Measurements from ENCODE around the gene GRIK1.

Gene GRIK1

DNA sequence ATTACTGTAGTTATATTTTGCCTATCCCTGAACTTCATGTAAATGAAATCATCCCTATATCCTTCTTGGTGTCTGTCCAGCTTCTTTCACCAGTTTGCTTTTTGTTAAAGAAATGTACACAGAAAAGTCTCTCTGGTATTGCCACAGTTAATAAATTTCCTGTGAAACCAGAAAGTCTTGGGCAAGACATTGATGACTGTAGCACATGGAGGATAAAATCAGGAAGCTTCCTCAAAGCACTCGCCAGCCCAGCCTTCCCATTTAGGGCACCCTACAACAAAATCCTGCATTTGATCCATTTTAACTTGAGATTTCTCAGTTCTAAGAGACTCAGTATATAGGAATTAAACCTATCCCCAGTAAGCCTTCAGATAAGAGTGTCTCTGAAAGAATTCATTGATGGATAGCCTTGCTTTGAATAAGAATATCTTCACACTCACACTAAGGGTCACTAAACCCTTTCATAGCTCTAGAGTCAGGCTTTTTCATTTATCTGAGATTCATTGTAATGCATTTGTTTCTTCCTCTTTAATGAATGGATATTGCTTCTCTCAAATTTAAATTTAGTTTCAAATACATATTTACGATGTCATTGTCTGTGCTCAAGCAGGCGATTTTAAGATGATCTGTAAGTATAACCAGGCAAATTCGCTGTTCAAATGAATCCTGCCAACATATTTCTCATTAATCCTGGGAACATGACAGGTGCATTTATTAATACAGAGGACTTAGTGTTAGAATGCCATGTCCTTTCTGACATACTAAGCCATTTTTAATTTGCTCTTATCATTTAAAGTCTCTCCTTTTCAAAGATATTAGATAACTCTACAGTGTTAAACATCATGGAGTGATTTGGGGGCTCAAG is 153.1 kb downstream of the GRIK1 start:
- DNase-seq (ENCODE audit: low read depth) = no peak

DNA sequence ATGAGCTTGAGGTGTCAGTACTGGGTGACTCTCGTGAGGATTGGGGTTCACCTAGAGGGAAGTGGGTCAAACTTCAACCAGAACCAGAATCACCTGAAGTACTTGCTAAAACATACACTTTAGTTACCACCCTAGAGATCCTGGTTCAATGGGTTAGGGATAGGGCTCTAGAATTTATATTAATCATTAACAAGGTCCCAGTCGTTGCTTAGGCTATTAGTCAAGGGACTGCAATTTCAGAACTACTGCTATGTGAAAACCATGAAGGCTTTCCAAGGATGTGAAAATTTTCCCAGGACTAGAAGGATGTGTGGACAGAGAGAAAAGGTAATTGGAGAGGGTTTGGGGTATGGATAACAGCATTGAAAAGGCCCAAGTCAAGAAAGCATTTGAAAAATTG is 162.6 kb downstream of the GRIK1 start:
- DNase-seq (ENCODE audit: low read depth) = no peak

DNA sequence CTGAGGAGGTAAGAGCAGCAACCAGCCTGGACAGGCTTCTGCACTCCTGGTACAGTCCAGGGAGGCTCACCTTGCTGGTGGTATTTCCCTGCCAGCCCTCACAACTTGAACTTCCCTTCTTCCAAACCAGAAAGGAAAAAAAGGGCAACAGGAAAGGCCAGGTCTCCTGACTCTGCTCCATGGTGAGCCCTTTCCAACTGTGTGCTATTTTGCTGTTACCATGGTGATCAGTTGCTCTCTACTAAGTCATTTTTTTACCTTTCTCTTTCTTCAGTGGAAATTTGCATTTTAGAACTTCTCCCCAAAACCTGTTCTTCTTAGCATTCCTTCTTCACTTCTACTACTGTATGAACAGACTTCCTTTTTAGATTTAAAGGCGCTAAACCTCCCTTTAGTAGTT is 164.3 kb downstream of the GRIK1 start:
- no peak for DNase-seq (ENCODE audit: low read depth)

DNA sequence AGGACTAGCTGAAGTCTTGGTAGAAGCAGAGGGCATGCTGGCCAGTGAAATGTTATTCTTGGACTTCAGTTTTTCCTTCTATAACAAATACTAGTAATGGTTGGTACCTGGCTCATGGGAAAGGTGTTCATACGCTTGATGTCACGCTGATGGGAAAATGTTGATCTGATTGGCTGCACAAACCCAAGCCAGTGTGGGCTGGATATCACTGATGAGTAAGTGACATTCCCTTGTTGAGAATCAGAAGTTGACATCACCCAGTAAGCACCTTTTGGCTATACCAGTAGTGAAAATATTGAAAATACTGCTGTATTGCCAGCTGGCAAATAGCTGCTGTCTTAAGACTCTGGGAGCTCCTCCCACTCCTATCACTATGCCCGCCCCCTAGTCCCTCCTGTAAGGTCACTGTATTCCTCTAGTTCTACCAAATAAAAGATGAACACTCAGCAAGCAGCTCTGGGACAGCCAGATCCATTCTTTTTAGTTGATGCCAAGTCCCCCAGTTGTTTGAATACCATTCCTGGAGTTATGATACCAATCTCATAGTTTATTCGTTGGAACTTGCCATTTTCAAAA is 168.2 kb downstream of the GRIK1 start:
- no peak for DNase-seq (ENCODE audit: low read depth)

DNA sequence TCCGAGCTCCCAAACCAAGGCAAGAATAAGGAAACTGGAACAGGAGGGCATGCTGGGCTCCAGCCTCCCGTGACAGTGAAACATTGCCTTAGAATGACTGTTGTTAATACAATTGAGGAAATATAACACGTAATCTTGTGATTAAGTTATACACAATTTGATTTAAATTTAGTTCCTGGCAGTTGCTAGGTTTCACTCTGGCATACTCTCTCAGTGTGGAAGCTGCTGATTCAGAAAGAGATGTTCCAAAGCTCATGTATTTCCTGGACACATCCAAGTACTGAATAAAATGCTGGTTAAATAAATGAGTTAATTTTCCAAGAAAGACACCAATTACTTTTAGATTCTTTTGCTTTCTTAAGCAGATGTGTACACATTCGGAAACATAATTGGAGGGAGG is 176.1 kb downstream of the GRIK1 start:
- no peak for DNase-seq (ENCODE audit: low read depth)

DNA sequence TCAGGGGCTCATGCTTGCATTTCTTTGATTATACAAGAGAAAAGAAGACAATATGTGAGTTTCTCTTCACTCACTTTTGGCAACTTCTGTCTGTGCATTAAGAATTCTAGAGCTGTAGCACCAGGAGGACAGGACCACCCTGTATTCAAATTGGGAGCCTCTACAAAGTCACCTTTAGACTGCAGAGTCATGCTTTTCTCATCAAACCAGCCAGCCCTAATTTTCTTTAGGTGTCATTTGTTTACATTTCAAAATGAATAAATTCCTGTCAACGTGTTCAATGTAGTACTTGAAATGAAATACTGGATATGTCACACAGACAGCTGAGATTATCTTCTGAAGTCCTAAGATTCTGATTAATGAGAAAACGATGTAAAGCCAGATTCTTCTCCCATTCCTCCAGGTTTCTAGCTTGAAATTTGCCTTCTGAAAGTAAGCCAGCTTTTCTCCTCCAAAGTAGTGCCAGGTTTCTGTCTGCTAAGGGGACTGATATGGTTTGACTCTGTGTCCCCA is 177.2 kb downstream of the GRIK1 start:
- no peak for DNase-seq (ENCODE audit: low read depth)

DNA sequence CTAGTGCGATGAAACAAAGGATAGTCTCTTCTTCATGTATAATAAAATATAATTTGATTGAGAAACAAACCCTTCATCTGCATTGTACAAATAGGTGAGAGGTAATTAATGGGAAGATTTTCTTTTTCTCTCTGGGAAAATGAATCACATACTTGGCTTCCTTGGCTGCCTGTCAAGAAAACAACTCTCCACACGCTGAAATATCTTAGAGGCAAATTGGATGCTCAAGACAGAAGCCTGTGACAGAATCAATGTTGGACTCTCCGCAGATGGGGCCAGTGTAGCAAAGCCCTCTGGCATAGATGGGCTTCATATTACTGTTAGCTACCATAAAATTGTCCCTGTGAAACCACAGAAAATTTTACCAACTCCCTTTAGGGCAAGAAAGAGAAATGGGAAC is 186.6 kb downstream of the GRIK1 start:
- no peak for DNase-seq (ENCODE audit: low read depth)

DNA sequence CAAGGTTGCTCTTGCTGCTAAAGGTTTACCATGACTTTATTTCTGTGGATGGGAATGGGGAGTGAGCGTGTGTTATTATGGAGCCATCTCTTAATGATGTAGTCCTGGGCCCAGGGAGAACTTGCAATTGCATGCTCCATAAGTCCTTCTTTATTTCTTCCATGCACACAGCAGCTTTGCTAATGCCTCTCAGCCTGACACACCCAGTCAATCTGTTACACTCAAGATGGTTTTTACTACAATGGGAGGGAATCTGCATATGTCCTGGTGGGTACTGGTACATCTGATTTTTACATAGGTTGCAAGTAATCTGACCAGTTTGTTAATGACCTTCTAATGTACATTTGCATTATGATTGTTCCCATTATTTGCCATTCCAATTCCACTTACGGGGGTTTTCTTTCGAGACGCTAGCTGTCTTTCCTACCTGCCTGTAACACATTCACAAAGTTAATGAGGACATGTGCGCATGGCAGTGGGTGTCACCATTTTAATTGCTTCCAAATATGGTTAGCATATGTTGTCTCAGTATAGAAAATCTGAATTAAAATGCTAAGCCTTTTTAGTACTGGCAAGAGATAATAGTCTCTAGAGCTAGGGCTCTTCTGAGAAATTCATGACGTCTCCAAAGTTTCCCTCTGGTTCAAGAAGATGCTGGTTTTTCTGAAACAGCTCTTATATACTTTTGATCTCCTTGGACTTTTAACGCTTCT is 188.2 kb downstream of the GRIK1 start:
- no peak for DNase-seq (ENCODE audit: low read depth)

- no peak for DNase-seq (ENCODE audit: low read depth)
These were observed 189.8 kb downstream of the GRIK1 start for GRCh38 chr21:29749957-29750356.

- DNase-seq (ENCODE audit: low read depth) = no peak
These were observed 190.6 kb downstream of the GRIK1 start for GRCh38 chr21:29749223-29749622.

DNA sequence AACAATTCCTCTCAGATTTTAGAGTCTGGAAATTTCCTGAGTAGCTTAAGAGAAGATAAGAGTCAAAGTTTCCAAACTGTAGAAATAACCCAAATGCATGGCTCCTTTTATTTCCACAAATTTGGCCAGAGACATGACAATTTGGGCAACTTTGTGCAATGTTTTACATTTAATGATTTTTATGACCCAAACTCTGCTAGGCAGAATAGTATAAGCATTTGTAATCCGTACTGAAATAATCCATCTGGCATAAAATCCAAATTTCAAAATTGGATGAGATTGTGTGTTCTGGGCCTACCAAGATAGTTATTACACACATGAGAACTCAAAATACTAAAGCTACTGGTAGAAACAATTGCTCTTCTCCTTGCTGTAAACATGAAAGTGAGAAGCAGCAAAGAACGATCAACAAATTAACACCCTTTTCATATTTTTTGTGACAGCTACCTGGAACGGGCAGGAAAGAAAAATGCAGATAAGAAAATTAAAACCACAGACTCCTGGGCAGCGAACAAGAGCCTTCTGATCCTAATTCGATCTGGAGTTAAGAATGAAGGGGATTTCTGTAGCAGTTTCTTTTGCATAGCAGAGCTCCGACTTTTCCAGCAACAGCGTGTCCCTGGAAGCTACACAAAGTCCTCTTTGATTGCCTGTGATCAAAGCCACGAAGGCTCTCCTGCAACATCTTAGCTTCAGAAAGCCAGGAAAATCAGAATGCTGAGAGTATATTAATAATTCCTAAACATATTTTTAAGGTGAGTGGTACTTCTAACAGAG is 191.2 kb downstream of the GRIK1 start:
- DNase-seq (ENCODE audit: low read depth) = no peak

DNA sequence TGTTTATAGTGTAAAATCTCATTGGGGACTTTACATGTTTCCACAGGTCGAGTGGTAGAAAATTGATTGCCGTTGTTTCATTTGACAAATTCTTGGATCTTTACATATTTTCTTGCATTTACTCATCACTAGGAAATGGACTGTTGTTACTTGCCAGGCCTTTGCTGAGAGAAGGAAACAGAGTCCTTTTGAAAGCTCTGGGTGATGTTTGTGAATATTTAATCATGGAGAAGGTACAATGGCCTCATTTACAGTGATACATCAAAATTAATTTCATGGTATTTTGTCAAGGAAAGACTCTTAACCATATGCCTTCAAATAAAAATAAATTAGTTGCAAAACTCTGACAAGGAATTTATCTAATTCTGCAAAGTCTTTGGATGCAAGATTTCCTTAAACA is 198.0 kb downstream of the GRIK1 start:
- no peak for DNase-seq (ENCODE audit: low read depth)

- no peak for DNase-seq (ENCODE audit: low read depth)
These were observed 200.6 kb downstream of the GRIK1 start for GRCh38 chr21:29739176-29739575.

DNA sequence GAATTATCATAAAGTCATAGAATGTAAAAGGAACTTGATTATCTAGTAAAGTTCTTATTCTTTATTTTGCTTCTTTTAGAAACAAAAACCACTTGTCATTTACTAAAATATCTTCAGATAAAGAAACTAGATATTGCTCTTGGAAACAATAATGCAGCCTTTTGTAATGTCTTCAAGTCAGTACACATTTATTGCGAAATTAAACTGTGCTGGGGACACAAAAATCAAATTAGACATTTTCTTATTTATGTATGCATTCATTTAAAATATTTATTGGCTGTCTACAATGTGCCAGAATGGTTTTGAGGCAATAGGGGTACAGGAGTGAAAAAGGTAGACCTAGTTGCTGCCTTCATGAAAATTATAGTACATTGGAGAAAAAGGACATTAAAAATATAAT is 201.1 kb downstream of the GRIK1 start:
- no peak for DNase-seq (ENCODE audit: low read depth)

- DNase-seq (ENCODE audit: low read depth) = no peak
These were observed 202.6 kb downstream of the GRIK1 start for GRCh38 chr21:29737186-29737585.

DNA sequence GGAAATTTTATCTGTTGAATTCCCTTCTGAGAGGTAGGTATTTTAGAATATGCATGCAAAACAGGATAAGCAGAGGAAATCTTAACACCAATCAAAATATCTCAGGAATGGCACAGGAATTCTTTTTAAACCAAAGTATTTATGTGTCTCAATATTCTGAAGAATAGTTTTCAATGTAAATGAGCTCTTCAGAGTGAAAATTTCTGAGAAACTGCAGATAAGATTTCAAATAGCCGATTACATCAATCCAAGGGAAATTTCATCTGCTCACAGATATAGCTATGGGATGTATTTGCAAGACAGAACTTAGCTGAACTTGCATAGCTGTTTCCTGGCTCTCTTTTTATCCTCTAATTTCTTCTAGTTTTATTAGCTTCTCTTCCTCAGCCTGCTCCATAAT is 209.5 kb downstream of the GRIK1 start:
- DNase-seq (ENCODE audit: low read depth) = no peak

DNA sequence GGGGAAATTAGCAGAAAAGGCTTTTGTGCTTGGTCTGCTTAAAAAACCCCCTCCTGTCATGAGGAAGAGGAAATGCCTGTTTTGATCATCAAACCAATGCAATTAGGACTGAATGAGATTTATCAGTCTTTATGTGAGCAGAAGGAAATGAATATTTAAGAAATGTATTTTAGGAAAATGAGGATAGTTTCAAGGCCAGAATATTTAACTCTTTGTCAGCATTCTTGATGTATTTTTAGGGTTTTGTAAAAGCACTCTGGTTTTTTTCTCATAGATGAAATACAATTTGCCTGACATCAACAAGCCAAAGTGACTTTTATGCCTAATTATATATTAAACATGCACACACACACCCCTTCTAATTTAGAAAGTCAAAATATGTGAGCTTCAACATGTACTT is 213.8 kb downstream of the GRIK1 start:
- DNase-seq (ENCODE audit: low read depth) = no peak

DNA sequence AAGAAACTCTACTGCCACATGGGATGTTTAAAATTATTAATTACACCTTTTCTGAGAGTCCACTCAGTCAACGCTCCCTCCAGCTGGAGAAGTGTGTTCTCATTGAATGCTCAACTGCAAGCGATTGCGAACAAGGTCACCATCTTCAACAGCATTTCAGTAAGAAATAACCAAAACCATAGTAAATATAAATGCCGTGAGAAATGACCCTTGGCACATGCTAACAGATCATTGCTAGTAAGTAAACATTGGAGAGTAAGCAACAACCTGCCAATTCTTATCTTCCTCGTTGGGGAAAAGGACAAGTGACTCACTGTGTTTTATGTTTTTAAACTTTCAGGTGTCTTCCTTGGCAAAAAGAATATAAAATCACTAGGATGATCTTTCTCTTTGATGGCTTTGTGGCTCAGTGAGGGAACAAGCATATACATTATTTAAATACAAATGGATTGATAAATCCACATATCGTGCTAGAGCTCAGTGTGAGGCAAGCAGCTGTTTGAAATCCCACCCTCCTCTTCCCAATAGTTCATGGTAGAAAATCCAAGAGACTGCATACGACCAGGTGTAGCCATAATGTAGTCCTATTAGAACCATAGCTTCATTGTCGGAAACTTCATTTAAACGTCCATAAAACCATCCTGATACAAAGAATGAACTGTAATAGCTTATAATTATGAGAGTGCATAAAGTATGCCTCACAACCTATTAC is 214.6 kb downstream of the GRIK1 start:
- DNase-seq (ENCODE audit: low read depth) = no peak

GRCh38 chr21:29721964-29722363 is 217.8 kb downstream of the GRIK1 start:
- DNase-seq (ENCODE audit: low read depth) = no peak

- DNase-seq (ENCODE audit: low read depth) = no peak
These were observed 218.6 kb downstream of the GRIK1 start for GRCh38 chr21:29721221-29721620.

DNA sequence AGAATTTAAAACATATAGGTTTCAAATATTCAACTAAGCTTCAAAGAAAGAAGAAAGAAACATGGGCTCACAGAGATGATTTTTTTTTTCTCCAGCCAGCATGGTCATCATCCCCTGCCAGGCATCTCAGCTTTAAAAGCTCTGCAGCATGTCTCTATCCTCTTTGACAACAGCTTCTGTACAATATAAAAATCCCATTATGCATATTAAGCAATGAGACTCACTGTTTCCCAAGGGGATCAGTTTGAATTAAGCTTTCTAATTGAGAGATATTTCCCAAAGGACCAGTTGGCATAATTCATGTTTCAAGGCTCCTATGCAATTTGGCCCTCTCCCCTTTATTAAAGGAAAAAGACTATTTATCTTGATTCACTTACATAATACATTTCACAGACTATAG is 220.3 kb downstream of the GRIK1 start:
- no peak for DNase-seq (ENCODE audit: low read depth)

Data from activated gamma-delta T cell treated with anti-CD3 and anti-CD28 coated beads, Interleukin-2, amount 50 U/mL, for 16 hours (primary cell).